ENCODE data around the gene FAM209A.

FAM209A gene

DNA sequence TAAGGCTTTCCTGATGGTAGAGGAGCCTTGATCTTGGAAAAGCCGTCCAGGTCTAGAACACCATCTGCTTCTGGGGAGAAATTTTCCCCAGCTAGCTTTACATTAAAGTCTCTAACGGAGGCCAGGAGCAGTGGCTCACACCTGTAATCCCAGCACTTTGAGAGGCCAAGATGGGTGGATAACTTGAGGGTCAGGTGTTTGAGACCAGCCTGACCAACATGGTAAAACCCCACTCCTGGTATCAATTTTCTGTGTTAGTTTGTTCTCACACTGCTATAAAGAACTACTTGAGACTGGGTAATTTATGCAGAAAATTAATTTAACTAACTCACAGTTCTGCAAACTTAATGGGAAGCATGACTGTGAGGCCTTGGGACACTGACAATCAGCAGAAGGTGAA is 46.3 kb downstream of the FAM209A start:
- no peak for TF ChIP-seq CTCF (IDR thresholded peaks at IDR 0.05; ENCODE audit: extremely low read depth, missing control alignments)
- DNase-seq (ENCODE audit: low spot score), result no peak

- no peak for TF ChIP-seq CTCF (IDR thresholded peaks at IDR 0.05; ENCODE audit: extremely low read depth, missing control alignments)
- no peak for DNase-seq (ENCODE audit: low spot score)
These were observed 47.6 kb downstream of the FAM209A start for GRCh38 chr20:56572172-56572571.

DNA sequence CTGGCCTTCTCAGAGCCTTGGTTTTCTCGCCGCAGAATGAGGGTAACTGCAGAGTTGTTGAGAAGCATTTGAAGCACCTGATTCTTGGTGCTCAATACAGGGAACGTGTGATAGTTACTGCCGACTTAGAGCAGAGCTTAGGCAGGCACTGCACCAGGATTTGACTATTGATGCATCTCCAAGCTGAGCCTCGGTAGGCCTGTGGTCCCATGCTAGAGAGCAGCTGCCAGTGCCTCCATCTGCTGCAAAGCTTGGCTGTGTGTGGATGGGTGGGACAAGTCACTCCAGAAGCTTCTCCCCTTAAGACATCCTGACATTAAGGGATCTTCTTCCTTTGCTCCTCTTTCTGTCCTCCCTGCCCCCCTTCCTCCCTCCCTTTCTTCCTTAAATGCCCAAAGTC is 49.4 kb downstream of the FAM209A start:
- no peak for DNase-seq (ENCODE audit: low spot score)
- TF ChIP-seq CTCF (IDR thresholded peaks at IDR 0.05; ENCODE audit: extremely low read depth, missing control alignments), result no peak

- DNase-seq (ENCODE audit: low spot score), result no peak
These were observed 50.1 kb downstream of the FAM209A start for GRCh38 chr20:56574531-56575142.

GRCh38 chr20:56575157-56575556 is 50.6 kb downstream of the FAM209A start:
- TF ChIP-seq CTCF (IDR thresholded peaks at IDR 0.05; ENCODE audit: extremely low read depth, missing control alignments), result no peak
- DNase-seq (ENCODE audit: low spot score), result no peak

More at GRCh38 chr20:56574531-56575142, 50.1 kb downstream of the FAM209A start:
- no peak for TF ChIP-seq CTCF (IDR thresholded peaks at IDR 0.05; ENCODE audit: extremely low read depth, missing control alignments)

All from GM20000 (cell line).